Fibroblast of skin of back (primary cell): ENCODE data around the gene ERICH6B.

ENCODE experiments used
- DNase-seq: peaks from one replicate; pipeline ENCODE4 v3.0.0-alpha.2; 2013

Gene ERICH6B

GRCh38 chr13:45601680-45602079 lies 13.9 kb downstream of the ERICH6B start:
- DNase-seq: no peak

- DNase-seq: no peak
These were observed 16.9 kb downstream of the ERICH6B start for GRCh38 chr13:45598597-45598996.

GRCh38 chr13:45596800-45597475 lies 18.6 kb downstream of the ERICH6B start:
- no peak for DNase-seq

- DNase-seq: peak; percentile 12
These were observed 19.6 kb downstream of the ERICH6B start for GRCh38 chr13:45595965-45596364.

GRCh38 chr13:45594764-45595163 lies 20.8 kb downstream of the ERICH6B start:
- DNase-seq: no peak

GRCh38 chr13:45594227-45594626 lies 21.3 kb downstream of the ERICH6B start:
- no peak for DNase-seq

- no peak for DNase-seq
These were observed 22.8 kb downstream of the ERICH6B start for GRCh38 chr13:45592758-45593157.

- DNase-seq: no peak
These were observed 25.5 kb downstream of the ERICH6B start for GRCh38 chr13:45590066-45590465.

- no peak for DNase-seq
These were observed 27.6 kb downstream of the ERICH6B start for GRCh38 chr13:45587897-45588296.

GRCh38 chr13:45584816-45585215 lies 30.7 kb downstream of the ERICH6B start:
- no peak for DNase-seq

GRCh38 chr13:45582408-45583076 lies 33.0 kb downstream of the ERICH6B start:
- no peak for DNase-seq

GRCh38 chr13:45576466-45576865 lies 39.1 kb downstream of the ERICH6B start:
- DNase-seq: no peak

GRCh38 chr13:45575830-45576180 lies 39.7 kb downstream of the ERICH6B start:
- no peak for DNase-seq

GRCh38 chr13:45575146-45575829 lies 40.3 kb downstream of the ERICH6B start:
- no peak for DNase-seq

- DNase-seq: no peak
These were observed 50.2 kb downstream of the ERICH6B start for GRCh38 chr13:45565331-45565730.

- DNase-seq: peak; percentile 70
These were observed 51.3 kb downstream of the ERICH6B start for GRCh38 chr13:45564133-45564776.

- DNase-seq: no peak
These were observed 60.9 kb downstream of the ERICH6B start for GRCh38 chr13:45554604-45555109.

GRCh38 chr13:45548281-45548680 lies 67.3 kb downstream of the ERICH6B start:
- peak; percentile 16 for DNase-seq

- DNase-seq: no peak
These were observed 69.2 kb downstream of the ERICH6B start for GRCh38 chr13:45546410-45546765.

GRCh38 chr13:45545686-45546409 lies 69.7 kb downstream of the ERICH6B start:
- no peak for DNase-seq

- DNase-seq: no peak
These were observed 71.0 kb downstream of the ERICH6B start for GRCh38 chr13:45544520-45544919.

GRCh38 chr13:45542878-45543277 lies 72.7 kb downstream of the ERICH6B start:
- DNase-seq: no peak

GRCh38 chr13:45542391-45542790 lies 73.1 kb downstream of the ERICH6B start:
- DNase-seq: no peak
